ENCODE measurements around the gene SGCG.
"Not testable (repeated sequence)": the region's sequence is repeated elsewhere in the genome, so short reads cannot be mapped to it uniquely, and the experiment has no call there.

The SGCG gene, protein sequence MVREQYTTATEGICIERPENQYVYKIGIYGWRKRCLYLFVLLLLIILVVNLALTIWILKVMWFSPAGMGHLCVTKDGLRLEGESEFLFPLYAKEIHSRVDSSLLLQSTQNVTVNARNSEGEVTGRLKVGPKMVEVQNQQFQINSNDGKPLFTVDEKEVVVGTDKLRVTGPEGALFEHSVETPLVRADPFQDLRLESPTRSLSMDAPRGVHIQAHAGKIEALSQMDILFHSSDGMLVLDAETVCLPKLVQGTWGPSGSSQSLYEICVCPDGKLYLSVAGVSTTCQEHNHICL

DNA sequence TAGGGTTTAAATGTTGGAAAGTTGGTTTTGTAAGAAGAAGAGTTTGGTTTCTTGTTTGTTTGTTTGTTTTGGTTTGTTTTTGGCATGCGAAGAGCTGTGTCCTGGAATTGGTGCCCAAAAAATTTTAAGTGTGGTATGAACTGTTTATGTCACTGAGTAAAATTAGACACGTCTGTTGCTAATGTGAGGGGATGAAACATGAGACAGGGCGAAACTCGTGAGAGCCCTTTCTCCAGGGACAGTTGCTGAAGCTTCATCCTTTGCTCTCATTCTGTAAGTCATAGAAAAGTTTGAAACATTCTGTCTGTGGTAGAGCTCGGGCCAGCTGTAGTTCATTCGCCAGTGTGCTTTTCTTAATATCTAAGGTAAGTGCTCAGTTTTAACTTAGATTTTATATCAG, at the start of gene SGCG:
Gene SGCG, plus strand, starts transcription at position 269 of the 400 bp plus-strand sequence. CDS start 22,716 bp downstream, outside the sequence.
- ChIA-PET POLR2A (no interaction called here), CTCF (no interaction called here)
- TF ChIP-seq, protein P1, sequence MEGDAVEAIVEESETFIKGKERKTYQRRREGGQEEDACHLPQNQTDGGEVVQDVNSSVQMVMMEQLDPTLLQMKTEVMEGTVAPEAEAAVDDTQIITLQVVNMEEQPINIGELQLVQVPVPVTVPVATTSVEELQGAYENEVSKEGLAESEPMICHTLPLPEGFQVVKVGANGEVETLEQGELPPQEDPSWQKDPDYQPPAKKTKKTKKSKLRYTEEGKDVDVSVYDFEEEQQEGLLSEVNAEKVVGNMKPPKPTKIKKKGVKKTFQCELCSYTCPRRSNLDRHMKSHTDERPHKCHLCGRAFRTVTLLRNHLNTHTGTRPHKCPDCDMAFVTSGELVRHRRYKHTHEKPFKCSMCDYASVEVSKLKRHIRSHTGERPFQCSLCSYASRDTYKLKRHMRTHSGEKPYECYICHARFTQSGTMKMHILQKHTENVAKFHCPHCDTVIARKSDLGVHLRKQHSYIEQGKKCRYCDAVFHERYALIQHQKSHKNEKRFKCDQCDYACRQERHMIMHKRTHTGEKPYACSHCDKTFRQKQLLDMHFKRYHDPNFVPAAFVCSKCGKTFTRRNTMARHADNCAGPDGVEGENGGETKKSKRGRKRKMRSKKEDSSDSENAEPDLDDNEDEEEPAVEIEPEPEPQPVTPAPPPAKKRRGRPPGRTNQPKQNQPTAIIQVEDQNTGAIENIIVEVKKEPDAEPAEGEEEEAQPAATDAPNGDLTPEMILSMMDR (IDR thresholded peaks at IDR 0.05; ENCODE audit: control extremely low read depth, extremely low read depth, low read depth, missing control alignments), result no peak
- no peak for DNase-seq (ENCODE audit: extremely low spot score)

DNA sequence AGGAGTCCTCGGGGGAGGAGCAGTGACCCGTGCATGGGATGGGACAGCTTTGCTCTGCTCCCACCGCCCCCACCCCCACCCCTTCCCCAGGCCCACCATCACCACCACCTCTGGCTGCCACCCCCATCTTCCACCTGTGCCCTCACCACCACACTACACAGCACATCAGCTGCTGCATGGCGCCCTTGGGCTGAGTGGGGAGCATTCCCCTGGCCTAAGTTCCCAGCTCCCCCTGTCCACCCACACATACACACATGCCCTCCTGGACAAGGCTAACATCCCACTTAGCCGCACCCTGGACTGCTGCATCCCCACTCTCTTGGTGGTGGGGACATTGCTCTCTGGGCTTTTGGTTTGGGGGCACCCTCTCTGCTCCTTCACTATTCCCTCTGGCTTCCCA, 46.2 kb upstream of the SGCG start:
- DNase-seq (ENCODE audit: extremely low spot score), result no peak
- CTCF ChIA-PET, result interaction anchor here (1.9 kb wide), 1 partner anchor 14 kb away, joined by 4 read pairs; no protein-coding TSS in a partner anchor
- POLR2A ChIA-PET, result no interaction called here
- TF ChIP-seq, protein P1 (IDR thresholded peaks at IDR 0.05; ENCODE audit: control extremely low read depth, extremely low read depth, low read depth, missing control alignments), result no peak

DNA sequence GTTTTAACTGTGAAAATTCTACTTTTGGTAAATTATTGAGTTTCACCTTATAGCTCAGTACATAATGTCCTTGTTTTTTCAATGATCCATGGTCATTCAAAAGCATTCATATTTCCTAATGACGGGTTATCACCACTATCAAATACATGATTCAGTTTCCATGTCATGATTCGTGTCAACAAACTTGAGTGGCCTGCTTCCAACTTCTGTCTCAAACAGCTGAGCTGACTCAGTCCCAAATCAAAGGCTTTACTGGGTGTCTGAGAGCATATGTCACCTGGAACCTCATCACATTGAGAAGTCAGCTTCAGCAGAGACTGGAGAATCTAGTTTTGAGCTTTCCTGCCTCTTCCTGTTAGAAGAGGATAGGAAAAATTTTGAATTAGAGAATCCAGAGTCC, 40.3 kb upstream of the SGCG start:
- ChIA-PET POLR2A (no interaction called here), CTCF (no interaction called here)
- TF ChIP-seq, protein P1 (IDR thresholded peaks at IDR 0.05; ENCODE audit: control extremely low read depth, extremely low read depth, low read depth, missing control alignments), result no peak
- DNase-seq (ENCODE audit: extremely low spot score), result no peak

DNA sequence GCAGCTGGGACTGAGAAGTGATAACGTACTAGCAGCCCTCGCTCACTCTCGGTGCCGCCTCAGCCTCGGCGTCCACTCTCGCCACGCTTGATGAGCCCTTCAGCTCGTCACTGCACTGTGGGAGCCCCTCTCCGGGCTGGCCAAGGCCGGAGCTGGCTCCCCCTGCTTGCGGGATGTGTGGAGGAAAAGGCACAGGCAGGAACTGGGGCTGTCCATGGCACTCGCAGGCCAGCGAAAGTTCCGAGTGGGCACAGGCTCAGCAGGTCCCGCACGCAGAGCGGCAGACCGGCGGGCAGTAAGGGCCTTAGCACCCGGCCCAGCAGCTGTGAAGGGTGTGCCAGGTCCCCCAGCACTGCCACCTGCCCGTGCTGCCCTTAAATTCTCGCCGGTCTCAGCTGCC, 38.8 kb upstream of the SGCG start:
- ChIA-PET POLR2A (no interaction called here), CTCF (no interaction called here)
- TF ChIP-seq, protein P1 (IDR thresholded peaks at IDR 0.05; ENCODE audit: control extremely low read depth, extremely low read depth, low read depth, missing control alignments), result no peak

DNA sequence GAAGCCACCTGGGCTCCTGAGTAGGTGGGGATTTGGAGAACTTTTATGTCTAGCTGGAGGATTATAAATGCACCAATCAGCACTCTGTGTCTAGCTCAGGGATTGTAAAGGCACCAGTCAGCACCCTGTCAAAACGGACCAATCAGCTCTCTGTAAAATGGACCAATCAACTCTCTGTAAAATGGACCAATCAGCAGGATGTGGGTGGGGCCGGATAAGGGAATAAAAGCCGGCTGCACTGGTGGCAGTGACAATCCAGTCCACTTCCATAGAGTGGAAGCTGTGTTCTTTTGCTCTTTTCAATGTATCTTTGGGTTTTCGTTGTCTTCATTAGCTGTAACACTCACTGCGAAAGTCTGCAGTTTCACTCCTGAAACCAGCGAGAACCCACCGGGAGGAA, 38.2 kb upstream of the SGCG start:
- POLR2A ChIA-PET, result not testable (repeated sequence)

More for the DNA sequence above, 38.8 kb upstream of the SGCG start:
- DNase-seq (ENCODE audit: extremely low spot score), result no peak

DNA sequence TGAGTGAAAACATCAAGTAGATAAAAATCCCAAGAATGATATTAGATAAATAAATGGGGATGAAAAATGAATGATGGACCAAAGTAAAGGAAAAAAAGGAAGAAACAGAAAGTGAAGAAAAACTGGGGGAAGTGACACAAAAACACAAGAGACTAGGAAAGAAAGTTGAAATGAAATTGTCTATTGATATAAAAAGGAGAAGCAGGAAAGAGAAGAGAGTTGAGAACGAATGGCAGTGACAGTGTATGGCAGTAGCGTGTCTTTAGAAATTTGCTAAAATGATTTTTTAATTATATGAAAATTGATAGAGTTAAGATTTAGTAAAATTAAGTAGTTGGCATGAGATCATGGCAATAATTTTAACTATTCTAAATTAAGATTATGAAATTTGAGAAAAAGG, 36.3 kb upstream of the SGCG start:
- ChIA-PET CTCF (interaction anchor here (2.3 kb wide), 1 partner anchor 10 kb away, joined by 6 read pairs; no protein-coding TSS in a partner anchor), POLR2A (no interaction called here)
- TF ChIP-seq, protein P1 (IDR thresholded peaks at IDR 0.05; ENCODE audit: control extremely low read depth, extremely low read depth, low read depth, missing control alignments), result no peak
- DNase-seq (ENCODE audit: extremely low spot score), result no peak

More for the DNA sequence above, 38.2 kb upstream of the SGCG start:
- CTCF ChIA-PET; DNase-seq (ENCODE audit: extremely low spot score): not testable (repeated sequence)

DNA sequence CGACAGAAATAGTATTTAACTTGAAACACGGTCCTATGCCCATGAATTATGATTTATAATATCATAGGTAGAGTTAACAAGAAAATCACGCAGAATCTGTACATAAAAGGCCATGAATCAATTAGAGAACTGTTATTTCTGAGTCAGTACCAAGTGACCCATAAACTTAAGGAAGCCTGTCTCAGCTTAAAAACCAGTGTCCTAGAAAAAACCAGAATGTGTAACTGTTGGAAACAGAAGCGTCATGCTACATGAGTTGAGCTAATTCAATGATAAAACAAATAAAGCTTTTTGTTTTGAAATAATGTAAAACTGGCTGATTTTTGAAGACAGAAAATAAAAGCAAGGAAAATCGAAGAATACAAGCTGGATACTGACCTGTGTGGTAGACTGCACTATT, 34.8 kb upstream of the SGCG start:
- ChIA-PET POLR2A (no interaction called here), CTCF (interaction anchor here (1.0 to 2.3 kb wide), 6 partner anchors 8 to 24 kb away, joined by 3 to 6 read pairs (median 4); no protein-coding TSS in a partner anchor)
- no peak for DNase-seq (ENCODE audit: extremely low spot score)
- TF ChIP-seq, protein P1 (IDR thresholded peaks at IDR 0.05; ENCODE audit: control extremely low read depth, extremely low read depth, low read depth, missing control alignments), result no peak

Data from GM10248 (cell line).